ENCODE measurements around the gene SFPQ.
"Not testable (repeated sequence)": the region's sequence is repeated elsewhere in the genome, so short reads cannot be mapped to it uniquely, and the experiment has no call there.

Gene SFPQ

GRCh38 chr1:35137590-35137989 lies 55.4 kb downstream of the SFPQ start:
- not testable (repeated sequence) for DNase-seq

- no peak for DNase-seq
Observed at GRCh38 chr1:35136780-35137179, 56.2 kb downstream of the SFPQ start.

Data from NCI-H446 treated with DMSO at 0.1 percent for 48 hours (cell line).